22Rv1 (cell line): ENCODE results near the gene ANXA6.
"Not testable (repeated sequence)": the region's sequence is repeated elsewhere in the genome, so short reads cannot be mapped to it uniquely, and the experiment has no call there.

Experiments used
- CTCF ChIP-seq: fragments of 450-650 bp; IDR thresholded peaks from 2 replicates; pipeline ENCODE4 v1.5.1; 2017; ENCODE audit warnings: mild to moderate bottlenecking
- ZFX ChIP-seq: fragments of 450-650 bp; IDR thresholded peaks from 2 replicates; pipeline ENCODE4 v1.6.1; 2017; ENCODE audit warnings: antibody characterized with exemption, borderline replicate concordance

GRCh38 chr5:151197291-151197600 lies 39.7 kb upstream of the ANXA6 start:
- TF ChIP-seq CTCF, ZFX: not testable (repeated sequence)
